Astrocyte (in vitro differentiated cells and primary cell): ENCODE measurements around the gene TENM4.

Experiments used
- EZH2 ChIP-seq: IDR thresholded peaks from 2 replicates; pipeline ENCODE4 v1.6.1; 2012; ENCODE audit warnings: mild to moderate bottlenecking, low read length, inconsistent platforms; ENCODE audit not compliant: insufficient read depth
- TF ChIP-seq, protein P1 (sequence below): IDR thresholded peaks from 2 replicates; pipeline ENCODE4 v1.5.1; 2011; ENCODE audit warnings: low read depth, mild to moderate bottlenecking, inconsistent platforms, low read length, moderate library complexity; ENCODE audit not compliant: insufficient read depth

DNA sequence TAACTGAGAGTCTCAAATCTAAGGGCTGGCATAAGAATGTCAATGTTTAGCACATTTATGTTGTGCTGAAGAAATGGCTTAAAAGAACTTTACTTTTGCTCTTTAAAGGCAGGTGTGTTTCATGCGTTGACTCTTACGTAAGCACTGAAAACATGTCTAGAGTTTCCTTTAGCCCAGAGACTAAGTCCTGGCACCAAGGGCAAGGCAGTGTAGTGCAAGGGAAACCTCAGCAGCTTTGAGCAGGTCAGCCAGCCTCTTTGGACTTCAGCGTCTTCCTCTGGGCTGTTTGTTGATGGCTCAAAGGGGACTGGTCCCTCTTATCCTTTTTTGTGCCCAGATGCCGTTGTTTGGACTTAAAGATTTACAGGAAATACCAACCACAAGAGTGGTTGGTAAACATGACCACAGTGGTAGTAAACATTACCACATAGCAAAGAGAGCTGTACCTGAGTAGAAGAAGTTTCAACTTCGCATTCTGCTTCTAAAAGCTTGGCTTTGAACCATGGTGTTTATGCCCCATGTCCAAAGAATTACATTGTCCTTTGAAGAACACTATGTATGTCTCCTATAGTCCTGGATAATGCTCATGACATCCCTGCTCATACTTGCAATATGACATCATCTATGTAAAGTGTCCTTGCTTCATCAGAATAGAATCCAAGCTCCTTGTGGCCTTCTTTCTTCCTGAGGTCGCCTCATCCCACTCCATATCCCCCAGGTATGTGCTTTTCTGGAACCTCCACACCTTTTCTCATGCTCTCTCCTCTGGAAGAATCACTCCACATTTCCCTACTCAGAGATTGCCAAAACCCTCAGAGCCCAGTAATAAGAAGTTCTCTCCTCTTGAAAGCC lies 23.5 kb downstream of the TENM4 start:
- TF ChIP-seq, protein P1, sequence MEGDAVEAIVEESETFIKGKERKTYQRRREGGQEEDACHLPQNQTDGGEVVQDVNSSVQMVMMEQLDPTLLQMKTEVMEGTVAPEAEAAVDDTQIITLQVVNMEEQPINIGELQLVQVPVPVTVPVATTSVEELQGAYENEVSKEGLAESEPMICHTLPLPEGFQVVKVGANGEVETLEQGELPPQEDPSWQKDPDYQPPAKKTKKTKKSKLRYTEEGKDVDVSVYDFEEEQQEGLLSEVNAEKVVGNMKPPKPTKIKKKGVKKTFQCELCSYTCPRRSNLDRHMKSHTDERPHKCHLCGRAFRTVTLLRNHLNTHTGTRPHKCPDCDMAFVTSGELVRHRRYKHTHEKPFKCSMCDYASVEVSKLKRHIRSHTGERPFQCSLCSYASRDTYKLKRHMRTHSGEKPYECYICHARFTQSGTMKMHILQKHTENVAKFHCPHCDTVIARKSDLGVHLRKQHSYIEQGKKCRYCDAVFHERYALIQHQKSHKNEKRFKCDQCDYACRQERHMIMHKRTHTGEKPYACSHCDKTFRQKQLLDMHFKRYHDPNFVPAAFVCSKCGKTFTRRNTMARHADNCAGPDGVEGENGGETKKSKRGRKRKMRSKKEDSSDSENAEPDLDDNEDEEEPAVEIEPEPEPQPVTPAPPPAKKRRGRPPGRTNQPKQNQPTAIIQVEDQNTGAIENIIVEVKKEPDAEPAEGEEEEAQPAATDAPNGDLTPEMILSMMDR, result no peak
- no peak for TF ChIP-seq EZH2
